HG03457 (cell line): ENCODE measurements around the gene THRB.
A peak's percentile ranks its signal among the peaks of the same experiment; 100 is the strongest.

Source experiments
- ATAC-seq: cut with Tn5 transposase; IDR thresholded peaks from one replicate; pipeline ENCODE4 v1.9.1; 2021; ENCODE audit warnings: moderate number of reproducible peaks; ENCODE audit not compliant: unreplicated experiment

THRB gene

GRCh38 chr3:24278543-24278942, 216.1 kb downstream of the THRB start:
- ATAC-seq: no peak

GRCh38 chr3:24273491-24273890, 221.2 kb downstream of the THRB start:
- no peak for ATAC-seq

GRCh38 chr3:24272875-24273274, 221.8 kb downstream of the THRB start:
- ATAC-seq: no peak

- no peak for ATAC-seq
Observed at GRCh38 chr3:24272408-24272807, 222.2 kb downstream of the THRB start.

- ATAC-seq: no peak
Observed at GRCh38 chr3:24271228-24271627, 223.4 kb downstream of the THRB start.

- no peak for ATAC-seq
Observed at GRCh38 chr3:24270744-24271143, 223.9 kb downstream of the THRB start.

GRCh38 chr3:24270204-24270691, 224.4 kb downstream of the THRB start:
- ATAC-seq: no peak

- ATAC-seq: peak; percentile 62
Observed at GRCh38 chr3:24264748-24265158, 229.9 kb downstream of the THRB start.

GRCh38 chr3:24264011-24264410, 230.6 kb downstream of the THRB start:
- ATAC-seq: no peak

- no peak for ATAC-seq
Observed at GRCh38 chr3:24263069-24263668, 231.5 kb downstream of the THRB start.

- no peak for ATAC-seq
Observed at GRCh38 chr3:24261521-24261920, 233.1 kb downstream of the THRB start.

GRCh38 chr3:24259901-24260512, 234.6 kb downstream of the THRB start:
- no peak for ATAC-seq

- no peak for ATAC-seq
Observed at GRCh38 chr3:24258727-24259600, 235.7 kb downstream of the THRB start.

GRCh38 chr3:24258260-24258659, 236.4 kb downstream of the THRB start:
- no peak for ATAC-seq

- ATAC-seq: no peak
Observed at GRCh38 chr3:24255414-24255813, 239.2 kb downstream of the THRB start.

GRCh38 chr3:24254649-24255048, 240.0 kb downstream of the THRB start:
- ATAC-seq: no peak

- ATAC-seq: no peak
Observed at GRCh38 chr3:24253336-24253735, 241.3 kb downstream of the THRB start.

GRCh38 chr3:24249523-24249922, 245.1 kb downstream of the THRB start:
- no peak for ATAC-seq

GRCh38 chr3:24245056-24245455, 249.6 kb downstream of the THRB start:
- ATAC-seq: no peak

GRCh38 chr3:24244491-24244890, 250.2 kb downstream of the THRB start:
- no peak for ATAC-seq

GRCh38 chr3:24242012-24242698, 252.5 kb downstream of the THRB start:
- no peak for ATAC-seq
